Measurements from ENCODE around the gene AUTS2. TPM values are rescaled to one million over a fixed set of nuclear protein-coding genes. Genes with fewer than 3 reads are reported as not detected.

The AUTS2 gene
- total RNA-seq, 2 experiments from 2014 or later = 16.9 to 17.7 TPM

DNA sequence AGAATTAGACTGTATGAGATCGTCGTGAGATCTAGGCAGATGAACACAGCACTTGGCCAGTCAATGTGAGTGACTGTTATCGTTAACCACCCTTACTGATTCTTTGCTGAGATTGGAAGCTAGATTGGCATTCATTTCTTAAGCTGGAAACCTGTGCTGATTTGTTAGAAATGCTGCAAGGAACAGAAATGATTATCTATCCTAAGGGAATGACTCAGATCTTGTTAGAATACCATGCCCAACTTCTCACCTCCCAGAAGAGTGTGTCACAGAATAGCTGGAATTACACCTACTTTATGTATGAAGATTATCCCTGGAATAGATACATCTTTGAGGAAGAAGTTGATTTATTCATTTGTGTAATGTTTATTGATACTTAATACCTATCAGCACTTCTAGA lies 275.2 kb downstream of the AUTS2 start:
- no peak for DNase-seq
- H3K4me3 Mint-ChIP-seq = no peak overlapping the region
- H3K27ac Mint-ChIP-seq = no peak overlapping the region
- CTCF ChIA-PET = interaction anchor here (1.0 kb wide), 1 partner anchor 11 kb away, joined by 5 read pairs; no protein-coding TSS in a partner anchor
- POLR2A ChIA-PET = no interaction called here
- H3K4me1 Mint-ChIP-seq = no peaks in the 10 kb centered on the region
- H3K27me3 Mint-ChIP-seq = no peaks in the 10 kb centered on the region
- H3K9me3 Mint-ChIP-seq = no peaks in the 10 kb centered on the region
- H3K36me3 Mint-ChIP-seq (ENCODE audit: low read depth) = no peaks in the 10 kb centered on the region

DNA sequence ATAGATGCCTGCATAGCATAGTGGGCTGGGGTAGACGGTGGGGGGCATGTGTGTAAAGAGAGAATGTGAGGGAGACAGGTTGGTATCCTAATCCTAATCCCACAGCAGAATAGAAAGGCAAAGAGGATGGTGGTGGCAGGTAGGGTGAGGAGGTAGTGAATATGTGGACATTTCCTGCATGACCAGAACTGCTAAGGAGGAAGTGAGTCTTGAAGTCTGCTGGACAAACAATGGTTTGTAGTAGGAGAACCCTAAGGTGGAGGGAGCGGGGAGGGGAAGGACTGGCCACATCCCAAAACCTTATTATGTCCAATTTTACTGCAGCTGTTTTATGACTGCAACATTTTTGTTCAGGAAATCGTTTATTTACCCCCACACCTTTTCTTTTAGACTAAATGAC lies 279.7 kb downstream of the AUTS2 start:
- CTCF ChIA-PET = no interaction called here
- POLR2A ChIA-PET = no interaction called here
- DNase-seq = no peak

GRCh38 chr7:69878591-69878990 lies 280.3 kb downstream of the AUTS2 start:
- no peaks in the 10 kb centered on the region for H3K36me3 Mint-ChIP-seq (ENCODE audit: low read depth)
- H3K27ac Mint-ChIP-seq = no peak overlapping the region
- CTCF ChIA-PET = no interaction called here
- no peaks in the 10 kb centered on the region for H3K9me3 Mint-ChIP-seq
- H3K4me1 Mint-ChIP-seq = no peaks in the 10 kb centered on the region
- POLR2A ChIA-PET = no interaction called here
- no peak for DNase-seq
- no peaks in the 10 kb centered on the region for H3K27me3 Mint-ChIP-seq
- no peak overlapping the region for H3K4me3 Mint-ChIP-seq

More for the DNA sequence above, 279.7 kb downstream of the AUTS2 start:
- Mint-ChIP-seq H3K27ac (no peak overlapping the region), H3K27me3 (no peaks in the 10 kb centered on the region), H3K4me3 (no peak overlapping the region), H3K9me3 (no peaks in the 10 kb centered on the region), H3K36me3 (ENCODE audit: low read depth) (no peaks in the 10 kb centered on the region), H3K4me1 (no peaks in the 10 kb centered on the region)

- no peak for DNase-seq
- CTCF ChIA-PET = no interaction called here
- no peaks in the 10 kb centered on the region for H3K4me1 Mint-ChIP-seq
- POLR2A ChIA-PET = no interaction called here
- H3K9me3 Mint-ChIP-seq = no peaks in the 10 kb centered on the region
- H3K4me3 Mint-ChIP-seq = no peak overlapping the region
- H3K27me3 Mint-ChIP-seq = no peaks in the 10 kb centered on the region
- no peaks in the 10 kb centered on the region for H3K36me3 Mint-ChIP-seq (ENCODE audit: low read depth)
- H3K27ac Mint-ChIP-seq = no peak overlapping the region
Observed at GRCh38 chr7:69879989-69880388, 281.7 kb downstream of the AUTS2 start.

- Mint-ChIP-seq H3K9me3 (no peaks in the 10 kb centered on the region), H3K27ac (no peak overlapping the region), H3K4me3 (no peak overlapping the region), H3K36me3 (ENCODE audit: low read depth) (no peaks in the 10 kb centered on the region), H3K4me1 (no peaks in the 10 kb centered on the region), H3K27me3 (no peaks in the 10 kb centered on the region)
- CTCF ChIA-PET = no interaction called here
- POLR2A ChIA-PET = no interaction called here
- DNase-seq = no peak
Observed at GRCh38 chr7:69880840-69881239, 282.6 kb downstream of the AUTS2 start.

GRCh38 chr7:69882269-69882668 lies 284.0 kb downstream of the AUTS2 start:
- CTCF ChIA-PET = no interaction called here
- H3K36me3 Mint-ChIP-seq (ENCODE audit: low read depth) = no peaks in the 10 kb centered on the region
- H3K4me1 Mint-ChIP-seq = no peaks in the 10 kb centered on the region
- no peak overlapping the region for H3K27ac Mint-ChIP-seq
- no peaks in the 10 kb centered on the region for H3K27me3 Mint-ChIP-seq
- no peaks in the 10 kb centered on the region for H3K9me3 Mint-ChIP-seq
- no peak for DNase-seq
- H3K4me3 Mint-ChIP-seq = no peak overlapping the region
- POLR2A ChIA-PET = no interaction called here

- H3K27me3 Mint-ChIP-seq = no peaks in the 10 kb centered on the region
Observed at GRCh38 chr7:69883399-69883891, 285.2 kb downstream of the AUTS2 start.

DNA sequence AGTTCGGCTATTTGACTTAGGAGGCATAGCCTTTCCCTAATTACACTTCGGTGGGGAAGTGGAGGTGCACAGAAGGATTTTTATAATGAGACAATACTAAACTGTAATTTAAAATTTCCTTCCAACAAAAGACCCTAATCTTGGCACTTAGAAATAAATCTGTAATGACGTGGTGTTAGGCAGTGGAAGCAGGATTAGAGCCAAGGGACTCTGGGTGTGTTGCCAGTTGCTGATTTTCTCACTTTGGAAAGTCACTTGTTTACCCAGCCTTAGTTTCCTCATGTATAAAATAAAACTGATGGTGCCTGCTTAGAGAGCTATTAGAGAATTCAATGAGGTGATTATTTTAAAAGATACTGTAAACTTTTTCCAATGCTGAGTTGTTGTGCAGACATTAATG lies 287.2 kb downstream of the AUTS2 start:
- POLR2A ChIA-PET = no interaction called here
- Mint-ChIP-seq H3K27ac (no peak overlapping the region), H3K4me3 (no peak overlapping the region), H3K36me3 (ENCODE audit: low read depth) (no peaks in the 10 kb centered on the region), H3K9me3 (peaks cover 1% of the 10 kb centered on the region), H3K27me3 (no peaks in the 10 kb centered on the region), H3K4me1 (no peaks in the 10 kb centered on the region)
- no peak for DNase-seq
- CTCF ChIA-PET = no interaction called here

More at GRCh38 chr7:69883399-69883891, 285.2 kb downstream of the AUTS2 start:
- ChIA-PET CTCF (interaction anchor here (1.3 kb wide), 1 partner anchor 10 kb away, joined by 5 read pairs; no protein-coding TSS in a partner anchor), POLR2A (no interaction called here)
- Mint-ChIP-seq H3K4me3 (no peak overlapping the region), H3K36me3 (ENCODE audit: low read depth) (no peaks in the 10 kb centered on the region), H3K27ac (no peak overlapping the region), H3K4me1 (no peaks in the 10 kb centered on the region), H3K9me3 (no peaks in the 10 kb centered on the region)
- no peak for DNase-seq

- no peak overlapping the region for H3K4me3 Mint-ChIP-seq
- ChIA-PET CTCF (no interaction called here), POLR2A (no interaction called here)
- no peaks in the 10 kb centered on the region for H3K4me1 Mint-ChIP-seq
- peaks cover 1% of the 10 kb centered on the region for H3K9me3 Mint-ChIP-seq
- H3K27ac Mint-ChIP-seq = no peak overlapping the region
- no peaks in the 10 kb centered on the region for H3K27me3 Mint-ChIP-seq
- no peak for DNase-seq
- no peaks in the 10 kb centered on the region for H3K36me3 Mint-ChIP-seq (ENCODE audit: low read depth)
Observed at GRCh38 chr7:69889338-69889975, 291.2 kb downstream of the AUTS2 start.

- Mint-ChIP-seq H3K27ac (no peak overlapping the region), H3K4me3 (no peak overlapping the region), H3K9me3 (peaks cover 1% of the 10 kb centered on the region), H3K4me1 (no peaks in the 10 kb centered on the region), H3K27me3 (no peaks in the 10 kb centered on the region), H3K36me3 (ENCODE audit: low read depth) (no peaks in the 10 kb centered on the region)
- ChIA-PET CTCF (no interaction called here), POLR2A (no interaction called here)
- no peak for DNase-seq
Observed at GRCh38 chr7:69889976-69890351, 291.7 kb downstream of the AUTS2 start.

DNA sequence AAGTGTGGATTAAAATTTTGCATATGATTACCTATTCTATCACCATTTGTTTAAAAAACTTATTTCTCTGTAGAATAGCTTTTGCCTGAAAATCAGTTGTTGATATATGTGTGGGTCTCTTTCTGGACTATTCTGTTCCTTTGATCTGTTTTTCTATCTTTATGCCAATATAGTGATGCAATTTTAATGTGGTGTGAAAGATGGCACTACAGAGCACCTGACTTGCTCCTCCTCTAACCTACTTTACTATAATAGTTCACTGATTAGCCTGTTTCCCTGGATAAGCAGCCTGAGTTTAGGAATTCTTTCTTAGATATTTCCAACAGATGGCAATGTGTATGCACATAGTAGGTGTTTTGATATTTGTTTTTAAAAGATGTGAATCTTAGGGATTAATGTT lies 294.5 kb downstream of the AUTS2 start:
- no peak for DNase-seq
- Mint-ChIP-seq H3K27ac (no peak overlapping the region), H3K4me3 (no peak overlapping the region), H3K9me3 (peaks cover 1% of the 10 kb centered on the region), H3K27me3 (no peaks in the 10 kb centered on the region), H3K36me3 (ENCODE audit: low read depth) (no peaks in the 10 kb centered on the region), H3K4me1 (no peaks in the 10 kb centered on the region)
- ChIA-PET CTCF (no interaction called here), POLR2A (no interaction called here)

DNA sequence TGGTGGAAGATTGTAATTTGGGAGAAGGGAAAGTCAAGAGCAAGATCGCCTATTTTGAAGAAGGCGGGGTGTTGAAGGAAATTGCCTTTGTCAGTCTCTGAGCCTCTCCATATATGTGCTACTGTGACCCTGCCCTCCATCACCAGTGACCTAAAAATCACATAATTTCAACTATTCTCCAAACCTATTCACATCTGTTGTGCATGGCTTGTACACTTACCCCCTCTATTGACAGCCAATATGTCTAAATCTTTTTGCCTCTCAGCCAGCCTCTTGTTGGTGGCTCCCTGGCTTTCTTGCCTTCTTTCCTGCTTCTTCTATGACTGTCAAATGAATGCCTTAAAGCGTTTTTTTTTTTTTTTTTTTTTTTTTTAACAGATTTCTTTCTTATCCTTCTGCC lies 295.6 kb downstream of the AUTS2 start:
- Mint-ChIP-seq H3K36me3 (ENCODE audit: low read depth) (no peaks in the 10 kb centered on the region), H3K4me3 (no peak overlapping the region), H3K4me1 (no peaks in the 10 kb centered on the region), H3K27ac (no peak overlapping the region), H3K9me3 (peaks cover 1% of the 10 kb centered on the region), H3K27me3 (no peaks in the 10 kb centered on the region)
- POLR2A ChIA-PET = no interaction called here
- DNase-seq = no peak
- CTCF ChIA-PET = no interaction called here

GRCh38 chr7:69895446-69895845 lies 297.2 kb downstream of the AUTS2 start:
- H3K27me3 Mint-ChIP-seq = no peaks in the 10 kb centered on the region
- H3K27ac Mint-ChIP-seq = no peak overlapping the region
- ChIA-PET POLR2A (interaction anchor here (0.6 kb wide), 1 partner anchor 495 kb away, joined by 3 read pairs; no protein-coding TSS in a partner anchor), CTCF (no interaction called here)
- no peaks in the 10 kb centered on the region for H3K9me3 Mint-ChIP-seq
- H3K36me3 Mint-ChIP-seq (ENCODE audit: low read depth) = no peaks in the 10 kb centered on the region
- H3K4me1 Mint-ChIP-seq = no peaks in the 10 kb centered on the region
- DNase-seq = no peak
- no peak overlapping the region for H3K4me3 Mint-ChIP-seq

- H3K9me3 Mint-ChIP-seq = no peaks in the 10 kb centered on the region
- no peaks in the 10 kb centered on the region for H3K36me3 Mint-ChIP-seq (ENCODE audit: low read depth)
- ChIA-PET CTCF (no interaction called here), POLR2A (no interaction called here)
- H3K27ac Mint-ChIP-seq = no peak overlapping the region
- H3K27me3 Mint-ChIP-seq = no peaks in the 10 kb centered on the region
- no peak for DNase-seq
- H3K4me3 Mint-ChIP-seq = no peak overlapping the region
- no peaks in the 10 kb centered on the region for H3K4me1 Mint-ChIP-seq
Observed at GRCh38 chr7:69896121-69896520, 297.8 kb downstream of the AUTS2 start.
